ENCODE data around the gene EHF. TPM values are rescaled to one million over a fixed set of nuclear protein-coding genes. Genes with fewer than 3 reads are reported as not detected.

EHF gene
- total RNA-seq, 1 donor from 2014 or later, result 36.4 TPM

DNA sequence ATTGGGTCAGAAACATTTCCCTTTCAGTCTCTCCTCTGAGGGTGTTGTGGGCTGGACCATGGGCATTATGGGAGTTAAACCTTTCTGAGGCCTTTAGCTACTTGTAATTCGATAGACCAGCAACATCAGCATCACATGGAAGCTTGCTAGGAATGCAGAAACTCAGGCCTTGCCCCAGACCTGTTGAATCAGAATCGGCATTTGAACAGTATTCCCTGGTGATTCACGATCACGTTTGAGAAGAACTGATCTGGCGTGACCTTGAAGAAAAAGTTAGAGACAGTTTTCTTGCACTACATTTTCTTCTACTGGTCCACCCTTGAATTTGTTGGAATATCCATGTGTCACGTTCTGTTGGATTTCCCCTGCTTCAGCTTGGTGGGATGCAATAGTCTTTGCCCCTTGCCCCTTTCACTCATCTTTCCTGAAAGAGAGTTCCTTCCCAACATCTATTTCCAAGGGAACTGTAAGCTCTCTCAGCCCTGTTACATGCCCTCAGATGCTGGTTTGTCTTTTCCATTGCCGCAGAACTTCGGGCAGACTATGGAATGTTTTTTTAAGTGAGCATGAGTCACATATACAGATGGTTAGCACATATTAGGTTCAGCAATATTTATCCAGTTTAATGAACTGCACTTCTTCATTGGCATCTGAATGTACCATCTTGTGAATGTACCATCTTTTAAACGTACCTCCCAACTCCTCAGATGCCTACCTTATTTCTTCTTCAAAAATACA lies 23.9 kb downstream of the EHF start:
- H3K4me3 ChIP-seq, result no peak overlapping the region
- peaks cover 5% of the 10 kb centered on the region for H3K4me1 ChIP-seq
- ATAC-seq, result no peak
- H3K9me3 ChIP-seq, result no peaks in the 10 kb centered on the region
- H3K27ac ChIP-seq, result no peak overlapping the region
- no peaks in the 10 kb centered on the region for H3K36me3 ChIP-seq
- no peaks in the 10 kb centered on the region for H3K27me3 ChIP-seq
- TF ChIP-seq, protein P1, sequence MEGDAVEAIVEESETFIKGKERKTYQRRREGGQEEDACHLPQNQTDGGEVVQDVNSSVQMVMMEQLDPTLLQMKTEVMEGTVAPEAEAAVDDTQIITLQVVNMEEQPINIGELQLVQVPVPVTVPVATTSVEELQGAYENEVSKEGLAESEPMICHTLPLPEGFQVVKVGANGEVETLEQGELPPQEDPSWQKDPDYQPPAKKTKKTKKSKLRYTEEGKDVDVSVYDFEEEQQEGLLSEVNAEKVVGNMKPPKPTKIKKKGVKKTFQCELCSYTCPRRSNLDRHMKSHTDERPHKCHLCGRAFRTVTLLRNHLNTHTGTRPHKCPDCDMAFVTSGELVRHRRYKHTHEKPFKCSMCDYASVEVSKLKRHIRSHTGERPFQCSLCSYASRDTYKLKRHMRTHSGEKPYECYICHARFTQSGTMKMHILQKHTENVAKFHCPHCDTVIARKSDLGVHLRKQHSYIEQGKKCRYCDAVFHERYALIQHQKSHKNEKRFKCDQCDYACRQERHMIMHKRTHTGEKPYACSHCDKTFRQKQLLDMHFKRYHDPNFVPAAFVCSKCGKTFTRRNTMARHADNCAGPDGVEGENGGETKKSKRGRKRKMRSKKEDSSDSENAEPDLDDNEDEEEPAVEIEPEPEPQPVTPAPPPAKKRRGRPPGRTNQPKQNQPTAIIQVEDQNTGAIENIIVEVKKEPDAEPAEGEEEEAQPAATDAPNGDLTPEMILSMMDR (IDR thresholded peaks at IDR 0.05), result no peak
- intact Hi-C loops (cut with DNase I), result no loop called here
- no peak for DNase-seq

DNA sequence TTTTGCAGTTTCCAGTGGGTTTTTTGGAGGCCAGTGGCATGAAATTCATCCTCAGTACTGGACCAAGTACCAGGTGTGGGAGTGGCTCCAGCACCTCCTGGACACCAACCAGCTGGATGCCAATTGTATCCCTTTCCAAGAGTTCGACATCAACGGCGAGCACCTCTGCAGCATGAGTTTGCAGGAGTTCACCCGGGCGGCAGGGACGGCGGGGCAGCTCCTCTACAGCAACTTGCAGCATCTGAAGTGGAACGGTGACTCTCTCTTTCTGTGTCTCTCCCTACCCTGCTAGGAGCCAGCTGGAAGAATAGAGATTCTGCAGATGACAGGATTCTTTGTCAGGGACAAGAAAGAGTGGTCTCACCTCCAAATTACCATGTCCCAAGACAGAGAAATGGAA lies 25.5 kb downstream of the EHF start:
- H3K27ac ChIP-seq, result no peak overlapping the region
- peaks cover 14% of the 10 kb centered on the region for H3K4me1 ChIP-seq
- no peaks in the 10 kb centered on the region for H3K36me3 ChIP-seq
- H3K4me3 ChIP-seq, result no peak overlapping the region
- DNase-seq, result no peak
- no peaks in the 10 kb centered on the region for H3K27me3 ChIP-seq
- TF ChIP-seq, protein P1 (IDR thresholded peaks at IDR 0.05), result no peak
- H3K9me3 ChIP-seq, result no peaks in the 10 kb centered on the region
- no peak for ATAC-seq
- intact Hi-C loops (cut with DNase I), result no loop called here

DNA sequence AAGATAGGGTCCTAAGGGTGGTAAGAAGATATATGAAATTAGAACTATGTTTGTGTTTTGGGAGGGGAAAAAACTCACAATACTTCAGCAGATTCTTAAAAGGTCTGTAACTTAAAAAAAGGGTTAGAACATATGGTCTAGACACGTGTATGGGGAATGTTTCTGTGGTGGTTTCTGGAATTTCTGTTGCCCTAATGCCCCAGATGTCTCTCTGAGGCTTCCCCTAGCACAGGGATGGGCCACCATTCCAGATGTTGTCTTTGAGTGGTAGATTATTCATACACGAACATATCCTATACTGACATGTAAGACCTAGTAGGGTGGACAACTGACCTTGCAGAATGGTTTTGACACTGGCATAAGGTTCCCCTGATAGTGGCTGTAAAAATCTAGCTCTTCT lies 26.2 kb downstream of the EHF start:
- Histone ChIP-seq H3K4me3 (no peak overlapping the region), H3K36me3 (no peaks in the 10 kb centered on the region), H3K27me3 (no peaks in the 10 kb centered on the region), H3K4me1 (peaks cover 14% of the 10 kb centered on the region), H3K27ac (no peak overlapping the region), H3K9me3 (no peaks in the 10 kb centered on the region)
- ATAC-seq (no peak), DNase-seq (no peak)
- intact Hi-C loops (cut with DNase I), result no loop called here
- TF ChIP-seq, protein P1 (IDR thresholded peaks at IDR 0.05), result no peak

DNA sequence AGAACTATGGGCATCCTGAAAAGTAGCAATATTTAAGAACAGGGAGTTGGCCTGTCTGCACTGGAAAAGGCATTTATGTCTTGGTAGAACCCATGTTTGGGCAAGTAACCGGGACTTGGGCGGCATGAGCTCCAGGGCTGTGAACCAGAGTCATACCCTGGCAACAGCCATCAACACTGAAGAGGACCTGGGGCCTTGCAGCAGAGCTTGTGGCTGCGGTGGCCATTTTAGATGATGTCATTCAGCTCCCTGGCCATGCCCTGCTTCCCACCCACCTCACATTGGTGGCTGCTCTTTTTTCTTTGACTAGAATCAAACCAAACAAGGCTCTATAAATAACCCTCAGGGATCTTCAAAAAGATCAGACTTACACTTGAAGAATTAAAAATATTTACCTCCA lies 26.6 kb downstream of the EHF start:
- Histone ChIP-seq H3K27ac (no peak overlapping the region), H3K27me3 (no peaks in the 10 kb centered on the region), H3K4me3 (no peak overlapping the region), H3K4me1 (peaks cover 14% of the 10 kb centered on the region), H3K36me3 (no peaks in the 10 kb centered on the region), H3K9me3 (no peaks in the 10 kb centered on the region)
- TF ChIP-seq, protein P1 (IDR thresholded peaks at IDR 0.05), result no peak
- no peak for ATAC-seq
- no peak for DNase-seq
- intact Hi-C loops (cut with DNase I), result no loop called here

DNA sequence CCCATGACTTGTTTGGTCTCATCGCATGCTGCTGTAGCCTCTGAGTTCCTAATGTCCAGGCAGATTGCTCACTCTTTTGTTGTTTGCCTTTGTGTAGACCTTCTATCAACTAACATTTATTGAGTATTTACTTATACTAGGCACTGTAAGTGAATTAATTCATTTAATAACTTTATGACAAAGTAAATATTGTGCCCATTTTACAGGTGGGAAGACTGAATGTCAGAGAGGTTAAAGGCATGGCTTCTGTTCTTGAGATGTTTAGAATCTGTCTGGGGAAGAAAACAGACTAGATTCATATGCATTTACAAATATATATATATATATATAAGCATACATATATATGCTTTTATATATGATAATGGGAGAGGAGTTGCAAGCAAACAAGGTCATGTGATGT lies 27.1 kb downstream of the EHF start:
- Histone ChIP-seq H3K4me1 (peaks cover 14% of the 10 kb centered on the region), H3K4me3 (no peak overlapping the region), H3K9me3 (no peaks in the 10 kb centered on the region), H3K36me3 (no peaks in the 10 kb centered on the region), H3K27me3 (no peaks in the 10 kb centered on the region), H3K27ac (no peak overlapping the region)
- no peak for ATAC-seq
- TF ChIP-seq, protein P1 (IDR thresholded peaks at IDR 0.05), result no peak
- intact Hi-C loops (cut with DNase I), result no loop called here
- DNase-seq, result no peak

DNA sequence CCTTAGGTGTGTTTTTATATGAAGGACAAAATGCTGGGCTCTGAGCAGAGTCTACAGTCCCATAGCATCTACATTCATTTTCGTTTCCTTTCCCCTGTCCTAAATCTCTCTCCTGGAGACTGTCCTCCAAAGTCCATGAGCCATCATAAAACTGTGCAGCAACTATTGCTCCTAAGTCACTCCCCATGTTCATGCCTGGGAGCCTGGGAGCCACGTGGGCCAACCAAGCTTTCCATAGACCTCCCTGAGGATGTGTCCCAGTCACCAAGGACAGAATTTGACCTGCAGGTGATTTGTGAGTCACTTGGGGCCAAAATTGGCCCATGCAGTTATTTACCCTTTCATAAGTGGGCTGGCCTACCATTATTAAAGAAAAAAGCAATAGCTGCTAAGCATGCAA lies 28.7 kb downstream of the EHF start:
- H3K4me1 ChIP-seq, result peaks cover 30% of the 10 kb centered on the region
- no peak overlapping the region for H3K27ac ChIP-seq
- no peak overlapping the region for H3K4me3 ChIP-seq
- no peak for DNase-seq
- ATAC-seq, result no peak
- intact Hi-C loops (cut with DNase I), result no loop called here
- H3K9me3 ChIP-seq, result no peaks in the 10 kb centered on the region
- H3K36me3 ChIP-seq, result no peaks in the 10 kb centered on the region
- H3K27me3 ChIP-seq, result no peaks in the 10 kb centered on the region
- TF ChIP-seq, protein P1 (IDR thresholded peaks at IDR 0.05), result no peak

Measured in upper lobe of right lung (tissue), 1 donor.